A673 (cell line): Measurements from ENCODE around the gene TNFSF13. TPM values are rescaled to one million over a fixed set of nuclear protein-coding genes. Genes with fewer than 3 reads are reported as not detected.

ENCODE experiments used
- BruUV-seq: library from RNA; stranded (reverse); fragments of 400-500 nt; replicated peaks from 2 replicates; lab custom pipeline; 2021; lab: Mats Ljungman, UMichigan
- CTCF ChIA-PET: fragments of 300-600 bp; sonication (Branson Sonifier 250); formaldehyde crosslinking; loops from one replicate; lab custom pipeline; 2022; ENCODE audit warnings: antibody characterized with exemption; lab: Charles Lee
- POLR2A ChIA-PET: fragments of 300-600 bp; sonication (Branson Sonifier 250); formaldehyde crosslinking; loops from one replicate; lab custom pipeline; 2022; ENCODE audit warnings: antibody characterized with exemption; ENCODE audit not compliant: low non-redundant PET; lab: Charles Lee
- DNase-seq: peaks from one replicate; pipeline ENCODE4 v3.0.0-alpha.2; 2015; ENCODE audit warnings: low spot score
- H3K27ac ChIP-seq: fragments of 200-600 bp; sonication (generic); 2 replicates; pipeline ENCODE4 v1.5.1; 2016; ENCODE audit warnings: mixed run types, low read depth, mild to moderate bottlenecking, mixed read lengths, antibody characterized with exemption, low read length; ENCODE audit not compliant: poor library complexity, severe bottlenecking
- H3K27me3 ChIP-seq: fragments of 200-600 bp; sonication (generic); replicated peaks from 2 replicates; pipeline ENCODE4 v1.6.1; 2017; ENCODE audit warnings: mixed run types, low read depth, mild to moderate bottlenecking, mixed read lengths, antibody characterized with exemption, low read length; ENCODE audit not compliant: insufficient read depth, poor library complexity
- H3K36me3 ChIP-seq: fragments of 200-600 bp; sonication (generic); 2 replicates; pipeline ENCODE4 v1.6.1; 2016; ENCODE audit warnings: mixed run types, mild to moderate bottlenecking, mixed read lengths, antibody characterized with exemption, low read length; ENCODE audit not compliant: insufficient read depth, poor library complexity, severe bottlenecking
- H3K4me1 ChIP-seq: fragments of 200-600 bp; sonication (generic); 2 replicates; pipeline ENCODE4 v1.6.1; 2017; ENCODE audit warnings: mixed run types, mild to moderate bottlenecking, mixed read lengths, antibody characterized with exemption, low read length; ENCODE audit not compliant: insufficient read depth, poor library complexity, severe bottlenecking
- H3K4me3 ChIP-seq: fragments of 200-600 bp; sonication (generic); 2 replicates; pipeline ENCODE4 v1.5.1; 2016; ENCODE audit warnings: low read depth, mixed run types, mild to moderate bottlenecking, mixed read lengths, low read length; ENCODE audit not compliant: poor library complexity, severe bottlenecking
- H3K9me3 ChIP-seq: fragments of 200-600 bp; sonication (generic); 2 replicates; pipeline ENCODE4 v1.6.1; 2016; ENCODE audit warnings: mixed run types, low read depth, mild to moderate bottlenecking, mixed read lengths, antibody characterized with exemption, low read length; ENCODE audit not compliant: poor library complexity, severe bottlenecking
- CTCF ChIP-seq: fragments of 300-800, 200-600 bp; sonication (generic); conservative IDR thresholded peaks from 2 replicates; pipeline ENCODE4 v1.5.1; 2017; ENCODE audit warnings: low read depth, mild to moderate bottlenecking, antibody characterized with exemption, low read length, moderate library complexity, mixed read lengths
- EZH2 ChIP-seq: fragments of 200-600 bp; sonication (generic); IDR thresholded peaks from 2 replicates; pipeline ENCODE4 v1.6.1; 2017; ENCODE audit warnings: borderline replicate concordance, low read depth, mild to moderate bottlenecking, mixed read lengths, antibody characterized with exemption, low read length; ENCODE audit not compliant: poor library complexity, severe bottlenecking
- intact Hi-C: fragments of 100-400 bp; cut with micrococcal nuclease; formaldehyde crosslinking; loops from one replicate; pipeline ENCODE4 v1.10.0; 2022; ENCODE audit not compliant: unreplicated experiment
- total RNA-seq: library from RNA; stranded (reverse); gene quantifications from 2 replicates; pipeline ENCODE4 v1.2.3, GENCODE V29; 2021

Gene TNFSF13
- total RNA-seq, 1 experiment from 2014 or later = 0.69 TPM

GRCh38 chr17:7551396-7551795 lies 7.2 kb upstream of the TNFSF13 start:
- Histone ChIP-seq H3K27ac (no peak overlapping the region), H3K9me3 (no peaks in the 10 kb centered on the region), H3K4me1 (no peaks in the 10 kb centered on the region), H3K27me3 (no peaks in the 10 kb centered on the region), H3K36me3 (no peaks in the 10 kb centered on the region), H3K4me3 (no peak overlapping the region)
- DNase-seq = no peak
- intact Hi-C loops = no loop called here
- TF ChIP-seq EZH2 = no peak
- TF ChIP-seq CTCF = no peak
- BruUV-seq = no TSS peak
- ChIA-PET CTCF (no interaction called here), POLR2A (no interaction called here)

GRCh38 chr17:7552621-7553051 lies 5.9 kb upstream of the TNFSF13 start:
- intact Hi-C loops = no loop called here
- Histone ChIP-seq H3K27ac (no peak overlapping the region), H3K27me3 (no peaks in the 10 kb centered on the region), H3K36me3 (no peaks in the 10 kb centered on the region), H3K9me3 (no peaks in the 10 kb centered on the region), H3K4me1 (peaks cover 3% of the 10 kb centered on the region), H3K4me3 (no peak overlapping the region)
- TF ChIP-seq CTCF (no peak), EZH2 (no peak)
- POLR2A ChIA-PET = no interaction called here
- CTCF ChIA-PET = interaction anchor here (0.7 kb wide), 1 partner anchor 855 kb away, joined by 5 read pairs; no protein-coding TSS in a partner anchor
- no peak for DNase-seq
- BruUV-seq = no TSS peak

- TF ChIP-seq CTCF (no peak), EZH2 (no peak)
- POLR2A ChIA-PET = no interaction called here
- H3K27ac ChIP-seq = no peak overlapping the region
- no peaks in the 10 kb centered on the region for H3K27me3 ChIP-seq
- BruUV-seq = no TSS peak
- no peaks in the 10 kb centered on the region for H3K9me3 ChIP-seq
- H3K4me3 ChIP-seq = no peak overlapping the region
- DNase-seq = no peak
- CTCF ChIA-PET = no interaction called here
- intact Hi-C loops = no loop called here
- peaks cover 10% of the 10 kb centered on the region for H3K4me1 ChIP-seq
- H3K36me3 ChIP-seq = no peaks in the 10 kb centered on the region
Observed at GRCh38 chr17:7553356-7553755, 5.2 kb upstream of the TNFSF13 start.
